Endothelial cell of hepatic sinusoid (primary cell): ENCODE measurements around the gene PRKRIP1.
"Not testable (repeated sequence)": the region's sequence is repeated elsewhere in the genome, so short reads cannot be mapped to it uniquely, and the experiment has no call there.

Experiments
- in situ Hi-C: cut with HindIII; loops from 2 replicates; pipeline ENCODE4 v1.10.0; 2017; ENCODE audit warnings: low sequenced_read_pairs

Gene PRKRIP1, protein sequence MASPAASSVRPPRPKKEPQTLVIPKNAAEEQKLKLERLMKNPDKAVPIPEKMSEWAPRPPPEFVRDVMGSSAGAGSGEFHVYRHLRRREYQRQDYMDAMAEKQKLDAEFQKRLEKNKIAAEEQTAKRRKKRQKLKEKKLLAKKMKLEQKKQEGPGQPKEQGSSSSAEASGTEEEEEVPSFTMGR

DNA sequence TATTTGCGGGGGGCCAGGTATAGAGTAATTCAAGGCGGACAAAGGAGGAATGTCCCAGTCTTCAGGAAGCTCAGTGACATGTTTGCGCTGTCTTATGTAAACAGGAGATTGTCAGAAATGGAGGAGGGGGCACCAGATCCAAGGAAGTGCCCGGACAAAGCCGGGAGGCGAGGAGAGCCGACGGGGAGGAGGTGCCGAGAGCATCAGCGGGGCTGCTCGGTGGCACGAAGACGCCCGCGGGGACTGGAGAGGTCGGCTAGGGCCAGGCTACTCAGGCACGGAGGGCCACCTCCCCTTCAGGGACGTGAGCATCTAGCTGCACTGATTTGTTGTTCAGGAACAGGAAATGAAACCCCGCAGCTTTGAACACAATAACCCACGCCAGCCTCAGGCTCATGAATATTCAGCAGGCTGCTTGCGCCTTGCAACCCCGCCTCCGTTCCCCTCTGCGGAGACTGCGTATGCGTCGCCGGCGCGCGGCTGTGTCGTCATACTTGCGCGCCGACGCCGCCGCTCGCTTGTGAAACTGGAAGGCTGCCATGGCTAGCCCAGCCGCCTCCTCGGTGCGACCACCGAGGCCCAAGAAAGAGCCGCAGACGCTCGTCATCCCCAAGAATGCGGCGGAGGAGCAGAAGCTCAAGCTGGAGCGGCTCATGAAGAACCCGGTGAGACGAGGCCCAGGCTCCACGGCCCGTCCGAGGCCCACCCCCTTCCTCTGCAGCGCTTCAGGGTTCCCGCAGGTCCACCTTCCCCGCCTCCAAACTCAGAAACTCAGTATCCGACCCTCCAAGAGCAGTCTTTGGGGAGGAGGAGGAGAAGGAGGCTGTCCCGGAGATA lies at the start of gene PRKRIP1:
Gene PRKRIP1 (plus strand): TSS at position 491 of the 837 bp plus-strand sequence. CDS start 49 bp downstream, at position 540.
- in situ Hi-C loops = loop anchor here (5.0 kb wide), 1 partner anchor 109 kb away; the partner anchor contains the start of gene SH2B2

DNA sequence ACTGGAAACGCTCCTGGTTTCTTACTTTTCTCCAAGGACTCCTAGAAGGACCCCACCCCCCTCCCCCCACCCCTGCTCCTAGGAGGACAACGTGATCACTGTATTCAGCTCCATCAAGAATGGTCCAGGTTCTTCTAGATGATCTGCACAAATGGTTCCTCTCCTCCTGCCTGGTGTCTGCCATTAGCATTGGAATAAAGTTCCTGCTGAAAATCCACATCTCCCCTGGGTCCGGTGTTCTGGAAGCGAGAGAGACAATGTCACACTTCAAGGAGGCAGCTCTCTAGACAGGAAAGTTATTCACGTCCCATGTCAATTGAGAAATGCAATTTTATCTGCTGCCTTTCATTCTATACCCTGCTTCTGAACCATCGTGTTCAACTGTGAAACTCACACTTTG lies 49.2 kb upstream of the PRKRIP1 start:
- in situ Hi-C loops = not testable (repeated sequence)

DNA sequence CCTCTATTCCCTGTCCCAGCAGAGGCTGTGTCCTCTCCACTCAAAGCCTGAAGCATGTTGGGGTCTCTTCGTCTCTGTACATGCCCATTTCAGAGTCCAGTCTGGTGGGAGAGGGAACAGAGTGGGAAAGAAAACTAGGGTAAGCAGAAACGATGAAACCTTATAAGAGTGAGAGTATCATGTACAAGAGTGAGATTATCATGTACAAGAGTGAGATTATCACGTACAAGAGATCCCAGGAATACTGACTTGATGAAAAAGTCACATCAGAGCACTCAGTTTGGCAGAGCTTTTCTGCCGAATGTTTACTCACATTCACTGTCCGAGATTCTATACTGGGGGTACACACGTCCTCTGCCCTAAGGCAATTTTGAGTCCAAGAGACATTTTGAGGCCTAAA lies 39.8 kb upstream of the PRKRIP1 start, which contains the start of gene SPDYE6:
Gene SPDYE6 (minus strand): TSS at position 101 of the 400 bp plus-strand sequence. CDS start 421 bp downstream, outside the sequence.
- in situ Hi-C loops = not testable (repeated sequence)

DNA sequence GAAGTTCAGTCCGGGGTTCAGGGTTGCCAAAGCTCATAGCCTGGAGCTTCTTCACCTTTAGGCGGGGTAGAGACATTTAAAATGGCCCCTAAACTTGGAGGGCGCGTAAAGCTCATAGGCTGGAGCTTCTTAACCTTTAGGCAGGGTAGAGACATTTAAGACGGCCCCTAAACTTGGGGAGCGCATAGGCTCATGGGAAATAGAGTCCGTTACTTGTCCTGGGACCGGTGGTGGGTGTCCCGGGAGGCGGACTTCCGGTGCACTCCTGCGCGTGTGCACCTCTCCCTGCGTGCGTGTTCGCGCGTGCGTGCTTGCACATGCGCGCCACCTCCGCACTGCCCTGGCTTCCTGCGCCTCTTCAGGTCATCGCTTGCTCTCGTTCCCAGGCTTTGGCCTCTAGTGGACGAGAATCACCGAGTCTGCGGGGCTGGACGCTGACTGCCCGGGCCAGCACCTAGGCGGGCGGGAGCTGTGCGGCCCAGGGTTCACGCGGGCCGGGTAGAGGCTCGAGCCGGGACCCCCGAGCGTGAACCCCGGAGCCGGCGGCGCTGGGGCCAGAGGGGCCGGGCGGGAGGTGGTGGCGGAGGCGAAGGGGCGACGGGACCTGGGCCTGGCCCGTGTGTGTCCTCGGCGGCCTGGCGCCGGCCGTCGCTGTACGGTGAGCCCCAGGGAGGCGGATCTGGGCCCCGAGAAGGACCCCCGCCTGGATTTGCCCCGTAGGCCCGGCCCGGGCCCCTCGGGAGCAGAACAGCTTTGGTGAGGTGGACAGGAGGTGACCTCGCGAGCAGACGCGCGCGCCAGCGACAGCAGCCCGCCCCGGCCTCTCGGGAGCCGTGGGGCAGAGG lies 32.4 kb upstream of the PRKRIP1 start:
- in situ Hi-C loops = not testable (repeated sequence)

DNA sequence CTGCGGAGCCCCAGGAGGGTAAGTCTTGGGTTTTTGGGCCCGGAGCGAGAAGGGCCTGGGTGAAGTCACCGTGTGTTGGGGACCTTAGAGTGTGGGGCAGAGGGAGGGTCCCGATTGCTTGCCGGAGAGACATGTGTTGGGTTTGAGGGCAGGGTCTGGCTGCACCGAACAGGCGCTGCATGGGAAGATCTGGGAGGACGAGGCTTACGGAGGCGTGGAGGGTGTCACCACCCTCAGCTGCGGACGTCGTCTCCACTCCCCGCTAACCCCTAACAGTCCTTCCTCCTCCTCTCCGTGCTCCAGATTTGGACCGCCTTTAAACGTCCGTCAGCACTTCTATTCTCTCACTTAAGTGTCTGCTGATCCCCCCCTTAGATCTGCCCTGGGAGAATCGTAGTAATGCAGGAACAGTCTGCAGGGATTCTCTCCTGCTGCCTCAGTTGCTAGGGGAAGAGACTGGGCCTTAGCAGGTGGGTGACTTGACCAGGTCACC lies 31.7 kb upstream of the PRKRIP1 start:
- in situ Hi-C loops = not testable (repeated sequence)

DNA sequence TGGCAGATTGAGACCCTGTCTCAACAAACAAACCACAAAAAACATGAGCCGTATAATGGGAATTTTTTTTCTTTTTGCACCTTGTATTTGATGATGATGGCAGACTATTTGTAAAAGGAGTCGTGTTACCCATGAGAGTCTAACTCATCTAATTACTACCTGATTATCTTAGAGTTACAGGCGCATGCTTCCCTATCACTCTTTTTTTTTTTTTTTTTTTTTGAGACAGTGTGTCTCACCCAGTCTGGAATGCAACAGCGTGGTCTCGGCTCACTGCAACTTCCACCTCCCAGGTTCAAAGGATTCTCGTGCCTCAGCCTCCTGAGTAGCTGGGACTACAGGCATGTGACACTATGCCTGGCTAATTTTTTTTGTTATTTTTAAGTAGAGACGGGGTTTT lies 30.8 kb upstream of the PRKRIP1 start:
- in situ Hi-C loops = not testable (repeated sequence)

DNA sequence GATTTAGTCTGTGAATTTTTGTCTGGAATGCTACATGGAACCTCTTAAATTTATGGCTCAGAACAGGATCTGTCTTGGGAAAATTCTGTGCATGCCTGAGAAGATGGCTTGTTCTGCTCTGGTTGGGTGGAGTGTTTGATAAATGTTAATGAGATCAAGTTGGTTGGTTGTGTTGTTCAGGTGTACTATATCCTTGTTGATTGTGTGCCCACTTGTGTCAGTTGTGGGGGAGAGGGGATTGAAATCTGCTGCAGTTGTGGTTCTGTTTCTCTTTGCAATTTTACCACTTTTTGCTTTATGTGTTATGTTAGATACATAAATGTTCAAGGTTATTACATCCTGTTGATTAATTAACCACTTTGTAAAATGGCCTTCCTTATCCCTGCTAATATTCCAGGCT lies 26.1 kb upstream of the PRKRIP1 start:
- in situ Hi-C loops = not testable (repeated sequence)

DNA sequence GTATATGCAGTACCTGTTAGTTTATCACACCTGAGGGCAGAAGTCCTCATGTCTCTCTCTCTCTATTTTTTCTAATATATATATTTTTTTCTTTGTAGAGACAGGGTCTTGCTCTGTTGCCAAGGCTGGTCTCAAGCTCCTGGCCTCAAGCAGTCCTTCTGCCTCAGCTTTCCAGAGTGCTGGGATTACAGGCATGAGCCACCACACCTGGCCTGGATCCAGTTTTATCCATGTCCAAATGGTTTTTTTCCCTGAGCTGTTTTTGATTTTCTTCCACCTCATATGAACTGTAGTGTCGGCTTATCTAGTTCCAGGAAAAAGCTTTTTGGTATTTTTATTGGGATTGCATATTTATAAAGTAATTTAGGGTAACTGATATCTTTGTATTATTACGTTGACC lies 23.4 kb upstream of the PRKRIP1 start:
- in situ Hi-C loops = not testable (repeated sequence)

DNA sequence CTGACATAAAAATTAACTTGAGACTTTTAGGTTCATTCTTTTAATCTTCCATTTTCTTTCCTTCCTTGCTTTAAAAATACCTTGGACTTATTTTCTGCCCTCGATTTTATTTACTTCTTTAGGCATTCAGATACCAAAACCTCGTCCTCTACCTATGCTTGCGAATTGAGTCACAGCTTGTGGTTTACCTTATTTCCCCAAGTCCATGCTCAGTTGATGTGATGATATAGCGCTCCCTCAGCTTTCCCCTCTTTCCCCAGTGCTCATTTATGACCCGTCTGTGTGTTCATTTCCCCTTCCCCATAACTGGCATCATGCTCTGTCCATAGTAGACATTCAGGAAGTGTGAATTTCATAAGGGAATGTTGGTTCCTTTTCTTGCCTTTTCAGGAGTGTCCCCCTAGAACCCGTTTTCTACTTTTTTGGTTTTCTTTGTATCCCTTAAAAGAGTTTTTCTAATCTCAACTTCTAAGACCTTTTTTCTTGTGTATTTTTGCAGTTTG lies 19.1 kb upstream of the PRKRIP1 start:
- in situ Hi-C loops = no loop called here

DNA sequence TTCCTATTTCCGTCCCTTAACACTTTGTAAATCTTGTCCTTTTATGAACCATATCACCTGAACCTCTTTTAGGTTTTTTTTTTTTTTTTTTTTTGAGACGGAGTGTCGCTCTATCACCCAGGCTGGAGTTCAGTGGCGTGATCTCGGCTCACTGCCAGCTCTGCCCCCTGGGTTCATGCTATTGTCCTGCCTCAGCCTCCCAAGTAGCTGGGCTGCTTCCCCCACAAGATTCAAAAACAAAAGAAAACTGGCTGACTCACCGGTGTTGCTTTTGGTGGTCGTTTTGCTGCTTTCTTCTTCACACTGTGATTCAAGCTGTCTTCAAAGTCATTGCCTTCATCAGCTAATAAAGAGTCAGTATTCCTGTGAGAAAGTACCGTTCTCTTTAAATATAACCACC lies 15.3 kb upstream of the PRKRIP1 start:
- in situ Hi-C loops = not testable (repeated sequence)

DNA sequence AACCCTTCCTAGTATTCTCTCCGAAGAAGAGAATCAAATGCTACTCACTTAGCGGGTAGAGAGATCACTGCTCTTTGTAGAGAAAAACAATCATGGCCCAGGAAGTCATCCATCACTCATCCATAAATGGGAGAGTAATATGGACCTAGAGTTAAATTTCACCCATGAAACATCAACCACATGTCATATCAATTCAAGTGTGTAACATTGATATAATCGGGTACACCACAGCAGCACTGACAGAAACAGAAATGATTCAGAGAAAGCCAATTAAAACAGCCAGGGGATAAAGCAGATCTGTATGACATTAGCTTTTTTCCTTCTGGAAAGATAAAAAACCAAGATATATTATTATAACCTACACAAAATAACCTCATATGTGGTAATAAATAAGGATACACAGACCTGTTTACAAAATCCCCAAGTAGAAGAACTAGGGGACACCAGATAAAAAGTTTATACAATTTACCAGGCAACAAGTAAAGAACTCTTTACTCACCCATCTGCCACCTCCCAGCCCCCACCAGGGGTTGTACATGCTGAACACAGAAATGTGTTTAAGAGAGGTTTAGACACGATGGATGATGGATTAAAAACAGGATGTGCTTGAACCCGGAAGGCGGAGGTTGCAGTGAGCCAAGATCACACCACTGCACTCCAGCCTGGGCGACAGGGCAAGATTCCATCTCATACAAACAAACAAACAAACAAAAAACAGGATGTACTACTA lies 14.3 kb upstream of the PRKRIP1 start:
- in situ Hi-C loops = not testable (repeated sequence)

DNA sequence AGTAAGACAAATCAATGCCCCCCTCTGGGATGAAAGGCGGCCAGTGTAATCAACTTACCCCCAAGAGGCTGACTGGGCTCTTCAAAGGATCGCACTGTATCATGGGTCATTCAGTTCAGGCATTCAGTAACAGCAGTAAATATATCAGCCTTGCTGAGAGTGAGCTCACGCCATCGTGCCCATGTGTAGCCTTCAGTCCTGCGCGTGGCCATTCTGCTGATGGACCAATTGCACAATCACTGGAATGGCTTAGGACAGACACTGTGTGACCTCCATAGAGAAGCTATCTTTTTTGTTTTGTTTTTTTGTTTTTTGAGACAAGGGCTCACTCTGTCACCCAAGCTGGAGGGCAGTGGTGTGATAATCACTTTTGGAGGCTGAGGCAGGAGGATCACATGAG lies 9.1 kb upstream of the PRKRIP1 start:
- in situ Hi-C loops = no loop called here

DNA sequence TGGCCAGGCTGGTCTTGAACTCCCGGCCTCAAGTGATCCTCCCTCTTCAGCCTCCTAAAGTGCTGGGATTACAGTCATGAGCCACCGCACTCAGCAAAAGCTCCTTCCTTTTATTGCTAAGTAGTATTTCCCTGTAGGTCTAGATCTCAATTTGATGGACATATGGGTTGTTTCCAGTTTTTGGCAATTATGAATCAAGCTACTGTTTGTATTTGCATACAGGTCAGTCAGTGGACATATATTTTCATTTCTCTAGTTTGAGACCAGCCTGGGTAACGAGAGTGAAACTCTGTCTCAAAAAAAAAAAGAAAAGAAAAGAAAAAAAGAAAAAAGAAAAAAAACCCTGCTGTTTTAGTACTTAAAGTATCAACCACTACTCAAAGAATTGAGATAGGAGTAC lies 6.4 kb upstream of the PRKRIP1 start:
- in situ Hi-C loops = no loop called here

DNA sequence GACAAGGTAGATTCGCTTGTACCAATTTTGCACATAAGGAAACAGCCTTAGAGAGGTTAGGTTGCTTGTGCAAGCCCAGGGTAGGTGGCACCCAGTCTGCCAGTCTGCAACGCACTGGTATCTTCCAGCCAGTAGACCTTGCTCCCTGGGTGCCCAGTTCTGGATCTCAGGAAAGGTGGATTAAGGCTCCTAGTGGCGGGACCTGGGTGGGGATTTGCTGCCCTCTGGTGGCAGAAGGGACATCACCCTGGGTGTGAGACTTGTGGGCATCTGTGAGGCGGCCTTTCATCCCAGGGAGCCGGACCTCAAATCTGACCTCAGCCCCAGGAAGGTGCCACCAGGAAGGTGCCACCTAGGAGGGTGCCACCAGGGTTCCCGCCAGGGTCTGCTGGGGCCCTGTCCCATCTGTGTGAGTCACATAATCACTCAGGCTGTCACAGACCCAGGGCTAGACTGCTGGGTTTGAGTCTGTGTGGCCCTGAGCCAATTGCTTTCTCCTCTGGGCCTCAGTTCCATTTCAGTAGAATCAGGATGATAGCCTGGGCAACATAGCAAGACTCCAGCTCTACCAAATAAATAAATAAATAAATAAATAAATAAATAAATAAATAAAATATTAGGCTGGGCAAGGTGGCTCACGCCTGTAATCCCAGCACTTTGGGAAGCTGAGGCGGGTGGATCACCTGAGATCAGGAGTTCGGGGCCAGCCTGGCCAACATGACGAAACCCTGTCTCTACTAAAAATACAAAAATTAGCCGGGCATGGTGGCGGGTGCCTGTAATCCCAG lies 5.3 kb upstream of the PRKRIP1 start:
- in situ Hi-C loops = no loop called here

DNA sequence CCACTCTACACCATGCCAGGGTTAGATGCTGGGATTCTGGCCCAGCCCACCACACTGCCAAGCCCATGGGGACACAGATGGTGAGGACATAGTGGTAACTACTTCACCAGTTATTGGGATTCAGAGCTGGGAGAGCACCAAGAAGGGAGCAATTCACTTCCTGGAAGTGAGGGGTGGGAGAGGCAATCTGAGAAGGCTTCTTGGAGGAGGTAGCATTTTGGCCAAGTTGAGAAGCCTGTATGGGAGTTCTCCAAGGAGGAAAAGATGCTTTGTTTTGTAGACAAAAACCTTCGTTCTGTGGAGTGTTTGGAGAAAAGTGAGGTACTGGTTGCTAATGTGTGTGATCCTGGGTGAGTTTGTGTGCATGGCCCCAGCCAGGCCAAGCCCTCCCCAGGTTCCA lies 3.8 kb upstream of the PRKRIP1 start:
- in situ Hi-C loops = no loop called here

DNA sequence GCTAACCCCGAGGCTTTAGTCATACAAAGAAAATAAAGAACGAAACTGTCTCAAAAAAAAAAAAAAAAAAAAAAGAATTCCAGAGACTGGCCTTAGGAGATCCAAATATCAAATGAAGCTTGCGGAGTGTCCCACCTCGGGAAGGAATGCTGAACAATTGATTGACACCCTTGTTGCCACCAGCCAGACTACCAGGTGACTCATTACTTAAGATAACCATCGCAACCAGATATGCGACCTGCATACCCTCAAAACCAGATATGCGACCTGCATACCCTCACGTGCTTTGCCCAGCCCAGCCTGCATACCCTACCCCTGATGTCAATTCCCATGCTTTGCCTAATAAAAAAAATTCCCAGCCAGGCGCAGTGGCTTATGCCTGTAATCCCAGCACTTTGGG lies 2.7 kb upstream of the PRKRIP1 start:
- in situ Hi-C loops = no loop called here

DNA sequence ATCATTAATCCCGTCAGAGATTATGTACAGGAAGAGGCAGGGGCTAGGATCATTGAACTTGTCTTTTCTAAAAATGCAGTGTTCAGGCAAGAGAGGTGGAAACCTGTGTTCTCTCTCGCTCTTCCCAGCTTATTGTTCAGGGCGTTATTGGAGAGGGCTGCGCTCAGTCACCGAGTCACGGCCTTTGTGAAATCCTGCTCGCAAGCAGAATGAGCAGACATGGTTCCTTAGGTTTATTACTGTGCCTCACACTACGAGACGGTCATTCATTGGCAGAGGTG lies 631 bp upstream of the PRKRIP1 start:
- in situ Hi-C loops = loop anchor here (5.0 kb wide), 1 partner anchor 108 kb away; the partner anchor contains the start of gene SH2B2

DNA sequence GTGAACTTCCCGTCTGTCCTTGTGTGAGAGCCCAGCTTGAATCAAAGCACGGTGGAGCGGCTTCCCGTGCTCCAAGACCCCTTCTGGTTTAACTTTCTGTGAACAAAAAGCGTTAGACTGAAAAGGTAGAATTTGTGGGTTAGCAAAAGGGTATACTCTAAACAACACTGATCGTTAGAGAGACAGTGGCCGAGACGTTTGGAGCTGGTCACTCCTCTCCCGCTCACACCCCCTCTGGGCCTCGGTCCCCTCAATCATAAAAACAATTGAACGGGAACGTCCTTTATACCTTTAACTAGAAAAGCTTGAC lies 502 bp downstream of the PRKRIP1 start:
- in situ Hi-C loops = loop anchor here (5.0 kb wide), 1 partner anchor 109 kb away; the partner anchor contains the start of gene SH2B2

DNA sequence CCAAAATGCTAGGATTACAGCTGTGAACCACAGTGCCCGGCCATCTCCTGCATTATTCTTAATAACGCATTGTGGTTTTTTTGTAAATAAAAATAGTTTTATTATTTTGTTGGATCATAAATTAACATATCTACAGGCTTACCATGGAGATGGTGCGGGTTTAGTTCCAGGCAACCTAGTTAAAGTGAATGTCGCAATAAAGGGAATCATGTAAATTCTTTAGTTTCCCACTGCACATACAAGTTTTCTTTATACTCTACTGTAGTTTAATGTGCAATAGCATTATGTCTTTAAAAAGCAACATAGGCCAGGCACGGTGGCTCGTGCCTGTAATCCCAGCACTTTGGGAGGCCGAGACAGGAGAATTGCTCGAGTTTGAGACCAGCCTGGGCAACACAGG lies 2.4 kb downstream of the PRKRIP1 start:
- in situ Hi-C loops = loop anchor here (5.0 kb wide), 1 partner anchor 111 kb away; the partner anchor contains the start of gene SH2B2

DNA sequence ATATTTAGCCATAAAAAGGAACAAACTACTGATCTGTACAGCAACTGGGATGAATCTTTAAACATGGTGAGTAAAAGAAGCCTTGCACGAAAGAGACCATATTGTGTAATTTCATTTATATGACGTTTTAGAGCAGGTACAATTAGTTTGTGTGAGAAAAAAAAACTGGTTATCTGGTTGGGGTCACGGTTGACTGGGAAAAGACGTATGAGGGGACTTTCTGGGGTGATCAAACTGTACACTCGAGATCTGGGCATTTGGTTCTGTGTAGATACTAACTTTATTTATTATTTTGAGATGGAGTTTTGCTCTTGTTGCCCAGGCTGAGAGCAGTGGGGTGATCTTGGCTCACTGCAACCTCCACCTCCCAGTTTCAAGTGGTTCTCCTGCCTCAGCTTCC lies 4.2 kb downstream of the PRKRIP1 start:
- in situ Hi-C loops = no loop called here
